Effector memory CD8-positive, alpha-beta T cell (primary cell): ENCODE results near the gene SRL.

Source experiments
- ATAC-seq: fragments of 150-1000 bp; cut with Tn5 transposase; replicated peaks from 2 replicates; pipeline ENCODE4 v1.10.0; 2021; ENCODE audit warnings: mild to moderate bottlenecking, moderate library complexity
- DNase-seq, 3 experiments: peaks; one replicate each; pipeline ENCODE4 v3.0.0; 2021
- H3K27ac Mint-ChIP-seq, 2 donors: one replicate each; pipeline ENCODE4 v1.8.0; 2022; ENCODE audit warnings: mild to moderate bottlenecking in 2 of 2, mixed read lengths in 2 of 2, moderate library complexity in 2 of 2
- H3K27me3 Mint-ChIP-seq, 2 donors: one replicate each; pipeline ENCODE4 v1.8.0; 2022; ENCODE audit warnings: mixed read lengths in 2 of 2
- H3K36me3 Mint-ChIP-seq: one replicate; pipeline ENCODE4 v1.8.0; 2022; ENCODE audit warnings: mild to moderate bottlenecking, moderate library complexity, mixed read lengths; ENCODE audit not compliant: insufficient read depth
- H3K4me1 Mint-ChIP-seq, 2 donors: one replicate each; pipeline ENCODE4 v1.8.0; 2022; ENCODE audit warnings: low read depth in 2 of 2, mixed read lengths in 2 of 2
- H3K4me3 Mint-ChIP-seq, 2 donors: one replicate each; pipeline ENCODE4 v1.8.0; 2022; ENCODE audit warnings: mild to moderate bottlenecking in 2 of 2, mixed read lengths in 2 of 2, moderate library complexity in 2 of 2
- H3K9me3 Mint-ChIP-seq, 2 donors: one replicate each; pipeline ENCODE4 v1.8.0; 2022; ENCODE audit warnings: mixed read lengths in 2 of 2

Gene SRL

DNA sequence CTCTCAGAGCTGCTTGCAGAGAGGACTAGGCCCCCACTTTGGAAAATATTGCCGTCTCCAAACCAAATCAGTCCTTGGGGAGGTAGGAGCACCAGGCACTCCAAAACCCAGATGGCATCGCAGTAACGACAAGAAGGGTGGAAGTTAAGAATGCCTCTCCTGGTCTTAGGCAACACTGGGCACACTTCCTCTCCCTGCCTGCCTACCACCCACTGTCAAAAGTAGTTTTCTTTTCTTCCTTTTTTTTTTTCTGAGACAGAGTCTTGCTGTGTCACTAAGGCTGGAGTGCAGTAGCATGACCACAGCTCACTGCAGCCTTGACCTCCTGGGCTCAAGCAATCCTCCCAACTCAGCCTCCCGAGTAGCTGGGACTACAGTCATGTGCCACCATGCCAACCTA, 47.2 kb downstream of the SRL start:
- Mint-ChIP-seq H3K4me1 (no peaks in the 10 kb centered on the region), H3K4me3 (no peak overlapping the region), H3K9me3 (no peaks in the 10 kb centered on the region), H3K36me3 (no peaks in the 10 kb centered on the region), H3K27ac (no peak overlapping the region), H3K27me3 (peaks cover 0 to 3% of the 10 kb centered on the region in 2 donors)
- ATAC-seq (no peak), DNase-seq (no peak)

DNA sequence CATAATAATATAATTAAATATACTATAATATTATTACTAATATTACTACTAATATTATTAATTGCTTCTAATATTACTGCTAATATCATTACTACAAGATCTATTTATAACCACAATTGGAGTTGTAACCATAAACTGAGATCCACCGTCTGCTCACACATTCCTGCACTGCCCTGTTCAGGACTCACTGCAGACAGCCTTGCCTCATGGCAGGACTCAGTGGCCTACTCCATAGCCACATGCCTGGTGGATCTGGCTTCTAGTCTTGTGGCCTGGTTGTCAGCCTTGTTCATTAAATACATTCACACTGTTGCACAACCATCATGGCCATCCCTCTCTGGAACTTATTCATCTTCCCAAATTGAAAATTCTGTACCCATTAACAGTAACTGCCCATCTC, 48.0 kb downstream of the SRL start:
- no peak overlapping the region for H3K27ac Mint-ChIP-seq
- ATAC-seq (no peak), DNase-seq (no peak)
- H3K27me3 Mint-ChIP-seq = peaks cover 4 to 9% of the 10 kb centered on the region in 2 donors
- H3K4me3 Mint-ChIP-seq = no peak overlapping the region
- no peaks in the 10 kb centered on the region for H3K4me1 Mint-ChIP-seq
- H3K36me3 Mint-ChIP-seq = no peaks in the 10 kb centered on the region
- H3K9me3 Mint-ChIP-seq = no peaks in the 10 kb centered on the region

DNA sequence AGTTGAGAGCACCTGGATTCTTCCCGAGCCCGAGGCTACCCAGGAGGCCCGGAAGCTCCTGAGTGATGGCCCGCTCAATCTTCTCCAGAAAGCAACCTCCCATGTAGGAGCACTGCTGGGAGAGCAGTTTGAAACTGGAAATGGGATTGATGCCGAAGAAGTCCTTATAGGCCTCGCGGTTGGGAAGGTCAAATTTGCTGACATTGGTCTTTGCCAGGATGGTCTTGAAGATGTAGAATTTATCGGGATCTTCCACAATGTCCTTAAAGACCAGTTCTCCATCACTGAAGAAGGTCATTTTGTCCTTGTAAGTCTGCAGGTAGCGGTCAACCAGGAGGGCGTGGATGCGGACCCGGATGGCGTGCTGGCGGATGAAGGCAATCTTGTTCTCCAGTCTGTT, 49.7 kb downstream of the SRL start:
- ATAC-seq = no peak
- Mint-ChIP-seq H3K4me1 (no peaks in the 10 kb centered on the region), H3K9me3 (no peaks in the 10 kb centered on the region), H3K36me3 (no peaks in the 10 kb centered on the region), H3K4me3 (no peak overlapping the region), H3K27me3 (peaks cover 5 to 12% of the 10 kb centered on the region in 2 donors), H3K27ac (no peak overlapping the region)
- no peak for DNase-seq

DNA sequence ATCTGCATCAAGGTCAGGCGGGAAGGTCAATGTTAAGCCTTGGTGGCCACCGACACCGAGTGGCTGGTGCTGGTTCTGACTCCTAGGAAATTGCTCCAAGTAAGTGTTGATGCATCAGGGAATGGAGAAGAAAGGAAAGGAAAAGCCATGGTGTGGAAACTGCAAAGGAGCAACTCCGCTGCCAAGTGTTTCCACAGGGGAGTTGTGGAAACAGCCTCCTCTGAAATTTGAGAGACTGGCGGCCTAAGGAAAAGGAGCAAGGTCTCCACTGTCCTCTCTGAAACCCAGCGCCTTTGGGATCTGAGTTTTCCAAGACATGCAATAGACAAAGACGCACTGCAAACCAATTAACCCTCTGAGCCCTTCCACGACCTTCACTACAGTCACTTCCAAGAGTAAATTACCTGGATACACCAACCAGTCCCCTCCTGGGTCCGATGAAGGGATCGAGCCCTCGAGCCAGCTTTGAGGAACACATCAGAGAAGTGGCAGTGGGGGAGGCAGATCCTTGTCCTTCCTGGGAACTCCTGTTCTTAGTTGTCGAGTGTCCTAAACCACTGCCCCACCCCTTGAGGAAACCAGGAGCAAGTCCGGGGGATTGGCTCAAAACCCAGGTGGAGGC, 51.1 kb downstream of the SRL start:
- DNase-seq (no peak), ATAC-seq (no peak)
- Mint-ChIP-seq H3K4me1 (no peaks in the 10 kb centered on the region), H3K36me3 (no peaks in the 10 kb centered on the region), H3K27me3 (peaks cover 5 to 12% of the 10 kb centered on the region in 2 donors), H3K4me3 (no peak overlapping the region), H3K27ac (no peak overlapping the region), H3K9me3 (no peaks in the 10 kb centered on the region)

DNA sequence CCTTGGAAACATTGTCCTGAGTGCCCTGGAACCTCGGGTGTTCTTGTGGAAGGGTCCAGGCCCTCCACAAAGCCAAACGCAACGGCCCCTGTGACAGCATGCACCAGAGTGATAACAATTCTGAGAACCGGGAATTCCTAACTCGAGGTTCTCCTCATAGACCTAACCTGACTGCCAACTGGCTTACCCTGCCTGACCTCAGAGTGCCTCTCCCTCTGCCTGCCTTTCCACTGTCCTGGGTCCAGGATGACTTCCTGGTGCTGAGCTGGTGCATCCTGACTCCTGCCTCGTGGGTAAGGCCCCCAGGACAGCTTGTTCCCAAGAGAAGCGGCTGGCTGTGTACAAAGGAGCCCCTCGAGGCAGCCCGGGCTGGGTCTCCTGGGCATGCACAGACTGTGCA, 51.8 kb downstream of the SRL start:
- Mint-ChIP-seq H3K36me3 (no peaks in the 10 kb centered on the region), H3K9me3 (no peaks in the 10 kb centered on the region), H3K4me3 (no peak overlapping the region), H3K27ac (no peak overlapping the region), H3K4me1 (no peaks in the 10 kb centered on the region), H3K27me3 (peaks cover 5 to 12% of the 10 kb centered on the region in 2 donors)
- no peak for DNase-seq
- no peak for ATAC-seq

DNA sequence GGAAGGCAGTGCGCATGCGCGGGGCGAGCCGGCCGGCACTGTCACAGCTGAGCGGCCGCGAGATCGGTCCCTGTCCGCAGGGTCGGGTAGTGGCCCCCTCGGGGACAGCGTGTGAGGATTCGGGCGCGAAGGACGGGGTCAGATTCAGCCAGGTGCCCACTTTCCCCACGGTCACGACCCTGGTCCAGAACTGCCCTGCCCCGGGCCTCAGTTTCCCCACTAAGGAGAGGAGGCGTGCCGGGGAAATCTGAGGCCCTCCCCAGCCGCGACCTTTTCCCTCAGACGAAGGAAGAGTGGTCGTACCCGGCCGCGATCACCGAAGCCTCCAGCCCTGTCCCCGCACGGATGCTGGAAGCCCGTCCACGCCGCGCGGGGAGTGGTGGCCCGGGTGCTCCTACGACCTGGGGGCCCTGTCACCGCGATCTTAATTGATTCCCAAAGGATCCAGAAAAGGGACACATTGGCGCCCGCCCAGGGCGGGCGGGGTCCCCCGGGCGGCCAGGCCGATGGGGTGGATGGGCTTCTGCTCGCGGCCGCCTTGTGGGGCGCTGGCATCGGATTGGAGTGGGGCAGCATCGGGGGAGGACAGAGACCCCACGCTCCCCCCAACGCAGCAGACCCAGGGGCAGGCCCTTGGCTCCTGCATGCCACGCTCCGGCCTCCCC, 57.7 kb downstream of the SRL start:
- peak overlapping the region; percentile 77 to 82 for H3K4me3 Mint-ChIP-seq
- peak overlapping the region; percentile 41 to 52 for H3K27ac Mint-ChIP-seq
- H3K9me3 Mint-ChIP-seq = no peaks in the 10 kb centered on the region
- no peak for DNase-seq
- H3K27me3 Mint-ChIP-seq = peaks cover 4 to 5% of the 10 kb centered on the region in 2 donors
- H3K36me3 Mint-ChIP-seq = peaks cover 13% of the 10 kb centered on the region
- H3K4me1 Mint-ChIP-seq = peaks cover 9% of the 10 kb centered on the region in 2 donors
- no peak for ATAC-seq

DNA sequence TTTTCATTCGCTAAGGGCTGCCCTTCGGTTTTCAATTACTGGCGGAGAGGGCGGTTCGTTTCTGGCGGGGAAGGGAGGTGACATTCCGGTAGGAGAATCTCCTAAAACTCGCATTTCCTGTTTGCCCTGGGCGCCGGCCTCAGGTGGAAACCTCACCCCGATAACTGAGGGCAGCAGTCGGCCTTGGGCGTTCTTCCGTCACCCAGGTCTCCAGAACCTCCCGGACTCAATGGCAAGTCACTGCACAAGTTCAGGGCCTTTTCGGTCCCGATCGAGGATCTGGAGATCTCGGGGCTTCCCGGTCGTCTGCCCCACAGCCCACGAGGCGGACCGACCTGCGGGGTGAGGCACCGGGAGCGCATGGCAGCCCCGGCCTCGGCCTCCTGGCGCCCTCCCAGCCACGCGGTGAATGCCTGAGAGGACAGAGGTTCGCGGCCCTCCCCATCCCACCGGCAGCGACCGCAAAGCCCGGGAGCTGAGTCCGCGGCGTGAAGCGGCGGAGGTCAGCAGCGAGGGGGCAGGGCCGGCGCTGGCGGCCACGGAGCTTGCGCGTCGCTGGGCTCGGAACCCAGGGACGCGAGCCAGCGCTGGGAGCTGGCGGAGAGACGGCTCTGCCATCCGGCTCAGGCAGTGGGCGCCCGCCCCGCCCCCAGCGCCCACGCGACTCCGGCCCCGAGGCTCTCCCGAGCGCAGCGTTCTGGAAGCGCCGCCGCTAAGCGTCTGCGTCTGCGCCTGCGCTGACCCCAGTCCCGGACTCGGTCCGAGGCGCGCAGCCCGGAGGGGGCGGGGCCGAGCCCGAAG, 58.4 kb downstream of the SRL start:
- Mint-ChIP-seq H3K9me3 (no peaks in the 10 kb centered on the region), H3K4me1 (peaks cover 9% of the 10 kb centered on the region in 2 donors), H3K4me3 (peak overlapping the region; percentile 77 to 82), H3K27ac (peak overlapping the region; percentile 19 to 52), H3K27me3 (peaks cover 0 to under 1% of the 10 kb centered on the region in 2 donors), H3K36me3 (peaks cover 13% of the 10 kb centered on the region)
- ATAC-seq (peak; percentile 88), DNase-seq (peak; percentile 70 to 79 (median 72))

DNA sequence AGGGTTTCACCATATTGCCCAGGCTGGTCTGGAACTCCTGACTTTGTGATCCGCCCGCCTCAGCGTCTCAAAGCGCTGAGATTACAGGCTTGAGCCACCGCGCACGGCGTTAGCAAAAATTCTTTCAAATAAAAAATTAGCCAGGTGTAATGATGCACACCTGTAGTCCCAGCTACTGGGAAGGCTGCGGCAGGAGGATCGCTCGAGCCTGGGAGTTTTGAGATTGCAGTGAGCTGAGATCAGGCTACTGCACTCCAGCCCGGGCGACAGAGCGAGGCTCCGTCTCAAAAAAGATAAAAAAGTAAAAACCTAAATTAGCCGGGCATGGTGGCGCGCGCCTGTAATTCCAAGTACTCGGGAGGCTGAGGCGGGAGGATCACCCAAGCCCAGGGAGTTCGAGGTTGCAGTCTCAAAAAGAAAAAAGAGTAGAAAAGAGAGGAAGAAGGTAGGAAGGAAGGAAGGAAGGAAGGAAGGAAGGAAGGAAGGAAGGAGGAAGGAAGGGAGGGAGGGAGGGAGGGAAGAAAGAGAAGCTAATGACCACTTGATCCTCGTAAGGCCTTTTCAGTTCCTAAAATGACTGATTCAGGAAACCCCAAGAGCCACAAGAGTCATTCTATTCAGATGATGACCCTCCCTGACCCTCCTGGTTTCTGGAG, 59.2 kb downstream of the SRL start:
- DNase-seq = no peak
- H3K9me3 Mint-ChIP-seq = no peaks in the 10 kb centered on the region
- peaks cover 9% of the 10 kb centered on the region in 2 donors for H3K4me1 Mint-ChIP-seq
- peak; percentile 1 for ATAC-seq
- H3K27ac Mint-ChIP-seq = peak overlapping the region in 1 of 2 donors; percentile 19
- peak overlapping the region; percentile 77 to 82 for H3K4me3 Mint-ChIP-seq
- H3K36me3 Mint-ChIP-seq = peaks cover 13% of the 10 kb centered on the region
- H3K27me3 Mint-ChIP-seq = peaks cover 0 to 7% of the 10 kb centered on the region in 2 donors

DNA sequence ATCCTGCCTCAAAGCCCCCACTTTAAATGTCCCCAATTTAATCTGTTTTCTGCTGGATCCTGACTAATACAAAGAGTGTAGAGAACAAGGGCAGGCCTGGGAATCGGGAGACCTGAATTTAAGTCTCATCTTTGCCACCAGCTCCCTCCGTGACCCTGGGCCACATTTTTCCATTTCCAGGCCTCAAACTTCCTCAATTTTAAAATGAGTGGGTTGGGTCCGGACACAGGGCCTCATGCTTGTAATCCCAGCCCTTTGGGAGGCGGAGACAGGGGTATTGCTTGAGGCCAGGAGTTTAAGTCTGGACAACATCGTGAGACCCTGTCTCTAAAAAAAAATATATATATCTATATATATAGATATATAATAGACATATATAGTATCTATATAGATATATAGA, 61.4 kb downstream of the SRL start:
- H3K27me3 Mint-ChIP-seq = peaks cover 0 to 13% of the 10 kb centered on the region in 2 donors
- no peak for DNase-seq
- H3K27ac Mint-ChIP-seq = no peak overlapping the region
- no peaks in the 10 kb centered on the region for H3K9me3 Mint-ChIP-seq
- ATAC-seq = no peak
- no peak overlapping the region for H3K4me3 Mint-ChIP-seq
- peaks cover 13% of the 10 kb centered on the region for H3K36me3 Mint-ChIP-seq
- peaks cover 9% of the 10 kb centered on the region in 2 donors for H3K4me1 Mint-ChIP-seq

DNA sequence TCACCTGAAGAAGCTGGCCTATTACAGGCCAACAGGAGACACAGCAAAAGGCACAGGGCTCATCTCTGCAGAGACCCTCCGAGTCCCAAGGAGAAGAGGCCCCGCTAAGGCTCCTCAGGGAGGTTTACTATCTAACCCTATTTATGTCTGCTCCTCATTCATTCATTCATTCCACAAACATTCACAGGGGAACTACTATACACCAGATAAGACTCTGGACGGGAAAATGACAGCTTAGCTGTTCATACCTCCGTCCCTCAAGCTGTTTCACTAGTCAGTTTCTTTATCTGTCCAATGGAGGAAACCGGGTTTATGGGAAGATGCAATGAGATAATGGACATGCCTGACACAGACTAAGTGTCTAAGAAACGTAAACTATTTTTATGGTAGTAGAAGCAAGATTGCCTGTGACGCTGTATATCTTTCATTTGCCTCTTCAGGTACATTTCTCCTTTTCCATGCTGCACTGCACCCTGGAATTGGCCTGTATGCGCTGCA, 62.1 kb downstream of the SRL start:
- no peak overlapping the region for H3K4me3 Mint-ChIP-seq

DNA sequence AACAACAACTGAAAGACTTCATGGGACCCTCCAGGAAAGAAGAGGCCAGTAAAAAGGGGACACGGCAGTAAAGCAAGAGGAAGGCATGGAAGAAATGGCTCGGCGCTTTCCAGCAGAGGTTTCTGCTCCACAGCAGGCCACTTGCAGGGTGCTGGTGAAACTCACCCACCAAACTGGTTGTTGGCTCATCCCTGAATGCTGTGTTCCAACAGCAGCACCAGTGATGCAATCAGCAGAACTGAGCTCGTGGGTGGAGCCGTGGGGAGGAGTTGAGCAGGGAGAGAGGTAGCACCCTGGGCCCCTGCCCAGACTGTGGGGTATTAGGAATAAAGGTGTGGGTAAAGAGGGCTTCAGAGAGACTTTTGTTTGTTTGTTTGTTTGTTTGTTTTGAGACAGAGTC, 62.9 kb downstream of the SRL start:
- Mint-ChIP-seq H3K36me3 (peaks cover 7% of the 10 kb centered on the region), H3K4me3 (no peak overlapping the region), H3K9me3 (no peaks in the 10 kb centered on the region), H3K27ac (no peak overlapping the region), H3K27me3 (peaks cover 0 to 13% of the 10 kb centered on the region in 2 donors), H3K4me1 (peaks cover 3 to 4% of the 10 kb centered on the region in 2 donors)
- no peak for DNase-seq
- no peak for ATAC-seq

More for the DNA sequence above, 62.1 kb downstream of the SRL start:
- DNase-seq = no peak
- peaks cover 0 to 13% of the 10 kb centered on the region in 2 donors for H3K27me3 Mint-ChIP-seq
- peaks cover 11% of the 10 kb centered on the region for H3K36me3 Mint-ChIP-seq
- peaks cover 8% of the 10 kb centered on the region in 2 donors for H3K4me1 Mint-ChIP-seq
- ATAC-seq = no peak
- no peak overlapping the region for H3K27ac Mint-ChIP-seq
- no peaks in the 10 kb centered on the region for H3K9me3 Mint-ChIP-seq

DNA sequence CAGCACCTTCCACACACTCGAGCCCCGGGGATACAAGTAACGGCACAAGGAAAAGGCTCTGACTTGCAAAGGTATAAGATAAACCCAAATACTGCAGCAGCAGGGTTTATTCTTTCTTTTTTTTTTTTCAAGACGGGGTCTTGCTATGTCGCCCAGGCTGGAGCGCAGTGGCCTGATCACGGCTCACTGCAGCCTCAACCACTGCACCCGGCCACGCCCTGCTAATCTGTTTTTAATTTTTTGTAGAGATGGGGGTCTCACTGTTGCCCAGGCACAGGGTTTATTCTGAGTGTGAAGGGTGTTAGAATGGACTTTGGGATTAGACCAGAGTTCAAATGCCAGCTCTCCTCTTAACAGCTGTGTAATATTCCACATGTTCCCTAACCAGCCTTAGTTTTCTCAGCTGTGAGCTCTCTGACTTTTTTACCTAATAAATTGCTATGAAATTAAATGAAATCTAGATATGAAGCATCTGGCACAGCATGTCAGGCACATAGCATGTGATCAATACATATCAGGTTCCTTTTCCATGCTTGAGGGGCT, 63.3 kb downstream of the SRL start:
- no peak overlapping the region for H3K4me3 Mint-ChIP-seq
- no peak overlapping the region for H3K27ac Mint-ChIP-seq
- peaks cover 0 to 13% of the 10 kb centered on the region in 2 donors for H3K27me3 Mint-ChIP-seq
- no peaks in the 10 kb centered on the region for H3K9me3 Mint-ChIP-seq
- H3K36me3 Mint-ChIP-seq = peaks cover 2% of the 10 kb centered on the region
- peaks cover 2 to 7% of the 10 kb centered on the region in 2 donors for H3K4me1 Mint-ChIP-seq
- DNase-seq (no peak), ATAC-seq (no peak)

DNA sequence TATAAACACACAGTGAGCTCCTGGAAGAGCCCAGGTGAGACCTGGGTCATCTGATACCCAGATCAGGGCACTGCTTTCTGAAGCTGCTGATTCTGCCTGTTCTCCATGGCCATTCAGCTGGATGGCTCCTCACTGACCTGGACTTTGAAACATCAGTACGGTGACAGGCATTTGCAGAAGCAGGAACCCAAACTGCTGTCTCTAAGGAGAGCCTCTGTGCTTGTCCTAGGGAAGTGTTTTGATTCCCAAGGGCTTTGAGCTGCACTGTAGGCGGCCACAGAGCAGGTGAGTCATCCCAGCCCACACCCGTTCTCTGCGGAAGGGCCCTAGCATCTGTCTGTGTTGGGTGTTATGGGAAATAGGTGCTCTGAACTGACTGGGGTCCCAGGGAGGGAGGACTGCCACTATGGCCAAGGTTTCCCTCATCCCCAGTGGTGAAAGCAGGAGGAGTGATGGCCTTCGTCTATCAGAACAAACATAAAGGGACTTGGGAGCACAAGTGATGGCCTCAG, 64.9 kb downstream of the SRL start:
- Mint-ChIP-seq H3K9me3 (no peaks in the 10 kb centered on the region), H3K4me1 (peaks cover 0 to 2% of the 10 kb centered on the region in 2 donors), H3K27me3 (peaks cover 0 to 13% of the 10 kb centered on the region in 2 donors), H3K4me3 (no peak overlapping the region), H3K27ac (no peak overlapping the region), H3K36me3 (no peaks in the 10 kb centered on the region)
- no peak for ATAC-seq
- DNase-seq = no peak
